Lower leg skin (tissue), 3 donors: ENCODE measurements around the gene DSCAML1.

Experiments used
- CTCF ChIP-seq, 3 donors: fragments of 450-650 bp; IDR thresholded peaks; one replicate each; pipeline ENCODE4 v1.5.1; 2016; ENCODE audit warnings: antibody characterized with exemption in 3 of 3, mild to moderate bottlenecking in 3 of 3, moderate library complexity in 2 of 3
- POLR2A ChIP-seq, 2 donors: fragments of 450-650 bp; IDR thresholded peaks; one replicate each; pipeline ENCODE4 v1.6.1; 2016 to 2017; ENCODE audit warnings: antibody characterized with exemption in 2 of 2, mild to moderate bottlenecking in 1 of 2, moderate library complexity in 1 of 2

- TF ChIP-seq CTCF (IDR thresholded peaks at IDR 0.05) = no peak
- TF ChIP-seq POLR2A (IDR thresholded peaks at IDR 0.05) = no peak
Observed at GRCh38 chr11:117820071-117820470, 23.1 kb upstream of the DSCAML1 start.
